Measurements from ENCODE around the gene ATXN1. TPM values are rescaled to one million over a fixed set of nuclear protein-coding genes. Genes with fewer than 3 reads are reported as not detected.
A peak's percentile ranks its signal among the peaks of the same experiment; 100 is the strongest.

ATXN1 gene
- total and polyA plus RNA-seq, 7 donors, result 1.3 to 50.9 (median 21.6) TPM

DNA sequence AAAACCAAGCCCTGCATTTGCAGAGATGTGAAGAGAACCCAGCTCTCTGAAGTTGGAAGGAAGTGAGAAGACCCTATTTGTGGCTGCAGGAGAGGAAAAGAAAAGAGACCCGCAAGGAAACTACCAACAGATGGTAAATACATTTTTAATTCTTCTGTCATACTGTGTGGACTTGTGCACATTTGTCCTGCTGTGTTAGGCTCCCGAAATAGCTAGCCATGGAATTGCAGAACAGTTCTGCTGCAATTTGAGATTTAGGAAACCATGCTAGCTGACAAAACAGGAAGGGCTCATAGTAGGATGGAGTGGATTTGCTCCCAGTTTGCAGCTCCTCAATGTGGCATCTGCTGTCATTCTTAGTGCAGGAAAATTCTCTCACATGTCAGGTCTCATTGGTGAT is 12.1 kb upstream of the ATXN1 start:
- no peak overlapping the region for H3K4me3 ChIP-seq
- TF ChIP-seq, protein P1, sequence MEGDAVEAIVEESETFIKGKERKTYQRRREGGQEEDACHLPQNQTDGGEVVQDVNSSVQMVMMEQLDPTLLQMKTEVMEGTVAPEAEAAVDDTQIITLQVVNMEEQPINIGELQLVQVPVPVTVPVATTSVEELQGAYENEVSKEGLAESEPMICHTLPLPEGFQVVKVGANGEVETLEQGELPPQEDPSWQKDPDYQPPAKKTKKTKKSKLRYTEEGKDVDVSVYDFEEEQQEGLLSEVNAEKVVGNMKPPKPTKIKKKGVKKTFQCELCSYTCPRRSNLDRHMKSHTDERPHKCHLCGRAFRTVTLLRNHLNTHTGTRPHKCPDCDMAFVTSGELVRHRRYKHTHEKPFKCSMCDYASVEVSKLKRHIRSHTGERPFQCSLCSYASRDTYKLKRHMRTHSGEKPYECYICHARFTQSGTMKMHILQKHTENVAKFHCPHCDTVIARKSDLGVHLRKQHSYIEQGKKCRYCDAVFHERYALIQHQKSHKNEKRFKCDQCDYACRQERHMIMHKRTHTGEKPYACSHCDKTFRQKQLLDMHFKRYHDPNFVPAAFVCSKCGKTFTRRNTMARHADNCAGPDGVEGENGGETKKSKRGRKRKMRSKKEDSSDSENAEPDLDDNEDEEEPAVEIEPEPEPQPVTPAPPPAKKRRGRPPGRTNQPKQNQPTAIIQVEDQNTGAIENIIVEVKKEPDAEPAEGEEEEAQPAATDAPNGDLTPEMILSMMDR (IDR thresholded peaks at IDR 0.05), result no peak
- 10 to 25% (median 13%) methylated on average over 2 of the region's 2 CpGs for WGBS, 3 donors
- H3K27me3 ChIP-seq (ENCODE audit: insufficient read depth in 3 of 3, low read length in 2 of 3), result no peaks in the 10 kb centered on the region
- ATAC-seq (peak; percentile 24 to 66 (median 43)), DNase-seq (no peak)
- H3K36me3 ChIP-seq (ENCODE audit: insufficient read depth in 1 of 2, low read depth in 1 of 2), result no peaks in the 10 kb centered on the region
- peaks cover 16% of the 10 kb centered on the region for H3K4me1 ChIP-seq
- intact Hi-C loops (cut with DNase I), result loop anchor here (5.0 to 10.0 kb wide), 3 partner anchors 189 to 349 kb away; no protein-coding TSS in a partner anchor
- H3K9me3 ChIP-seq, result no peaks in the 10 kb centered on the region
- H3K27ac ChIP-seq, result peak overlapping the region; percentile 39

DNA sequence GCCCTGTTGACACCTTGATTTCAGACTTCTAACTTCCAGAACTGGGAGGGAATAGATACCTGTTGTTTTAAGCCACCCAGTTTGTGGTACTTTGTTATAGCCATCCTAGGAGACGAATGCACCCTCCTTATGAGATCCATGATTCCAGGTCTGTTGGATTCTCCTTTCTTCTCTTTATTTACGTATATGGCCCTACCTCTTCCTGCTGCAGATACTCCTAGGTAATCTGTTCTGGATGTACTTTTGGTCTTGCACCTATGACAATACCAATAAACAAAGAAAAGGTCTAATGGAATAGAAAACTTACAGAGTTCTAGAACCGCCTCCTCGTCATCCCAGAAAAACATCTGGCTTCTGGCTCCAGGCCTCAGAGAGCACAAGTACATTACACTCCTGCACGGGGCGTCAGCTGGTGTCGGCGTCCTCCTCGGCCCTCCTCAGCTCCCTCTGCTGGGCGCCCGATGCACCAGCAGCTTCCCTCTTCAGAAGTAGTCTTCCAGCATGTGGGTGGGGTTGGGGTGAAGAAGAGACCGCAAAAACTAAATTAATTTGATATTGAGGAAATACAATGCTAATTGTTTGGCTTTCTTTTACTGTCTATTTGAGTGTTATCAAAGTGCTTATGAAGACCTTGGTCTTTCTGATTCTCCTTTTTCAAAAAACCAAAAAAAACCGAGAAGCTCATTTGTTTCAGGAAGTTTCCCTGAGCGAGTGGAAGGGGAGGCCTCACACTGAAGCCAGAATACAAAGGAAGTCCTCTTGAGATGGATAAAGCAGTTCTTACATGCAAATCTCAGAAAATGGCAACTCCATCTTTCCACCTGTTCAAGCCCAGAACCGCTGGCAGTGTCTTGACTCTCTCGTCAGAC is 9.7 kb upstream of the ATXN1 start:
- TF ChIP-seq, protein P1 (IDR thresholded peaks at IDR 0.05), result peak; percentile 86
- H3K36me3 ChIP-seq (ENCODE audit: insufficient read depth in 1 of 2, low read depth in 1 of 2), result no peaks in the 10 kb centered on the region
- peaks cover 34% of the 10 kb centered on the region for H3K4me1 ChIP-seq
- H3K27ac ChIP-seq, result peak overlapping the region; percentile 12
- WGBS, 3 donors, result 28 to 34% (median 34%) methylated on average over 16 of the region's 16 CpGs
- ATAC-seq (peak; percentile 79 to 88 (median 84)), DNase-seq (peak; percentile 72 to 90)
- no peaks in the 10 kb centered on the region for H3K9me3 ChIP-seq
- intact Hi-C loops (cut with DNase I), result loop anchor here (5.0 to 10.0 kb wide), 3 partner anchors 191 to 346 kb away; no protein-coding TSS in a partner anchor
- no peaks in the 10 kb centered on the region for H3K27me3 ChIP-seq (ENCODE audit: insufficient read depth in 3 of 3, low read length in 2 of 3)
- no peak overlapping the region for H3K4me3 ChIP-seq

DNA sequence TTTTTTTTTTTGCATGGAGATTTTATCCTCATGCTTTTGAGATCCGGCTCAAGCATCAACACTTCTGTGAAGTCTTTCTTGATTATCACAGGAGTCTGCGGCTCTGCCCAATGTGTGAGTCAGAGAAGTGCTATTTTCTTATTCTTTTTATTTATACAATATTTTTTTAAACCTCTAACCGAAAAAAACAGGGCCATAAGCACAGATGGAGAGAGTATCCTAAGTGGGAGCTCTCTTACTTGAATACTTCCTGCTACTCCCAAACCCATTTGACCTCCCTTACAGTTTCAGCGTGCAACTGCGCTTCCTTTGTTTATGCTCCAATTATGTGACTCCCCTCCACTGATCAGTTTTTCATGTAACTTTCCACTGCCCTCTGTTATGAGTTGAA is 8.7 kb upstream of the ATXN1 start:
- WGBS, 3 donors, result 77 to 81% (median 80%) methylated on average over 5 of the region's 5 CpGs
- intact Hi-C loops (cut with DNase I), result loop anchor here (5.0 to 10.0 kb wide), 5 partner anchors 43 to 345 kb away; no protein-coding TSS in a partner anchor
- no peaks in the 10 kb centered on the region for H3K27me3 ChIP-seq (ENCODE audit: insufficient read depth in 3 of 3, low read length in 2 of 3)
- no peak overlapping the region for H3K4me3 ChIP-seq
- DNase-seq (no peak), ATAC-seq (no peak)
- H3K4me1 ChIP-seq, result peaks cover 37% of the 10 kb centered on the region
- no peaks in the 10 kb centered on the region for H3K9me3 ChIP-seq
- H3K27ac ChIP-seq, result peak overlapping the region; percentile 12
- no peaks in the 10 kb centered on the region for H3K36me3 ChIP-seq (ENCODE audit: insufficient read depth in 1 of 2, low read depth in 1 of 2)
- TF ChIP-seq, protein P1 (IDR thresholded peaks at IDR 0.05), result no peak

DNA sequence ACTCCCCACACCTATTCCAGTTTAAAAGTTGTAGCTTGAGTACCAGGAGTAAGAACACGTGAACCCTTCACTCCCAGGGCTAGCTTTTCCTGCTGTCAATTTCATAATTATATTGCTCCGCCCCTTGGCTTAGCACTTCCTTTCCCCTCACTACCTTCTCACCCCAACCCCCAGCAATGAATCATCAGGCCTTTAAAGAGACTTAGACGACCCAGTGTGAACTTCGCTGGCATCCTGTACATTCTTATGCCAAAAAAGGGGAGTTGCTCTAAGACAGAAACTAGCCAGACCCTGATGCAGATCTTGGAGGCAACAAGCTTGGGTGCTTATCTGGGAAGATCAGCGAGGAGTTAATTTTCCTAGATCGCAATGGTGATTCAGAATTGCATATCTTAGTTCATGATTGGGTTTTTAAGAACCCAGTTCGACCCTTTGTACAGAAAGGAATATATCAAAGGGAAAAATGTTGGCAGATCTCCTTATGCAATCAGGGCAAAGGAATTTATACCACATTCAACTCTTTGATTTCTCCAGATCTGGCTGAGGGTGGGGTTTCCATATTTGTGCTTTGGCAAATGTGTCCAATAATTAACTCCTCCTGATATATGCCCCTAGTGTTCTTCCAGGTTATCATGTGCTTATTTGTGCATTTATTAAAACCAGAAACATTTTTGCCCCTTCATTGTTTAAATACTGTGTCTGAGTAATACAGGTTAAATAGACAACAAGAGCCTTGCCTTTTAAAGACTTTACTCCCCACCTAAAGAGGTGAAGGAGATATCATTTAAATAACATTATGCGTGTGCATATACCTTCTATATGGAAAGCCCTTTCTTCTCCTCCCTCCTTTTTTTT is 8.1 kb upstream of the ATXN1 start:
- intact Hi-C loops (cut with DNase I), result loop anchor here (5.0 to 10.0 kb wide), 2 partner anchors 42 to 315 kb away; no protein-coding TSS in a partner anchor
- no peaks in the 10 kb centered on the region for H3K36me3 ChIP-seq (ENCODE audit: insufficient read depth in 1 of 2, low read depth in 1 of 2)
- TF ChIP-seq, protein P1 (IDR thresholded peaks at IDR 0.05), result no peak
- WGBS, 3 donors, result 35 to 36% (median 35%) methylated on average over 8 of the region's 8 CpGs
- DNase-seq (peak in 1 of 2 donors; percentile 14), ATAC-seq (peak; percentile 73 to 90 (median 80))
- H3K4me1 ChIP-seq, result peaks cover 37% of the 10 kb centered on the region
- H3K27ac ChIP-seq, result peak overlapping the region; percentile 12
- H3K4me3 ChIP-seq, result no peak overlapping the region
- H3K9me3 ChIP-seq, result no peaks in the 10 kb centered on the region
- H3K27me3 ChIP-seq (ENCODE audit: insufficient read depth in 3 of 3, low read length in 2 of 3), result no peaks in the 10 kb centered on the region

Data from psoas muscle (tissue), 8 donors.